H1 (cell line): ENCODE results near the gene HES1. TPM values are rescaled to one million over a fixed set of nuclear protein-coding genes. Genes with fewer than 3 reads are reported as not detected.

Experiments used
- CTCF ChIA-PET: fragments of 300-600 bp; sonication (Branson Sonifier 250); formaldehyde crosslinking; loops from one replicate; lab custom pipeline; 2021; ENCODE audit not compliant: partially characterized antibody; lab: Charles Lee
- POLR2A ChIA-PET: fragments of 300-600 bp; sonication (Branson Sonifier 250); formaldehyde crosslinking; loops from one replicate; lab custom pipeline; 2021; ENCODE audit warnings: inconsistent platforms; ENCODE audit not compliant: partially characterized antibody; lab: Charles Lee
- DNase-seq, 2 experiments: peaks; one replicate each; pipeline versions ENCODE4 v3.0.0 to v3.0.0-alpha.2; 2010 to 2022; ENCODE audit warnings: low spot score in 2 of 2, low read depth in 1 of 2, mixed read lengths in 1 of 2
- FAIRE-seq: peaks from 2 replicates; lab custom pipeline; 2011; peaks lifted over from hg19 to GRCh38; lab: Jason Lieb, UNC
- H2AFZ ChIP-seq: 2 replicates; pipeline ENCODE4 v1.8.1; 2012; ENCODE audit warnings: low read length, inconsistent platforms
- H2AK5ac ChIP-seq: 2 replicates; pipeline ENCODE4 v1.6.1; 2013; ENCODE audit warnings: low read depth, low read length
- H2BK120ac ChIP-seq: replicated peaks from 2 replicates; pipeline ENCODE3; 2013; ENCODE audit warnings: low read depth, low read length, inconsistent platforms
- H2BK12ac ChIP-seq: 2 replicates; pipeline ENCODE4 v1.6.1; 2013; ENCODE audit warnings: low read depth, low read length
- H2BK15ac ChIP-seq: 2 replicates; pipeline ENCODE4 v1.6.1; 2013; ENCODE audit warnings: low read length
- H2BK20ac ChIP-seq: 2 replicates; pipeline ENCODE4 v1.6.1; 2013; ENCODE audit warnings: low read length
- H2BK5ac ChIP-seq: 2 replicates; pipeline ENCODE4 v1.6.1; 2013; ENCODE audit warnings: low read depth, low read length
- H3K14ac ChIP-seq: 2 replicates; pipeline ENCODE4 v1.6.1; 2013; ENCODE audit warnings: inconsistent platforms; ENCODE audit not compliant: insufficient read length
- H3K18ac ChIP-seq: 2 replicates; pipeline ENCODE4 v1.6.1; 2013; ENCODE audit warnings: low read length; ENCODE audit errors: extremely low read depth
- H3K23ac ChIP-seq: 2 replicates; pipeline ENCODE4 v1.6.1; 2013; ENCODE audit warnings: inconsistent platforms; ENCODE audit not compliant: insufficient read length
- H3K23me2 ChIP-seq: 2 replicates; pipeline ENCODE4 v1.6.1; 2013; ENCODE audit warnings: low read depth, low read length
- H3K27ac ChIP-seq: 2 replicates; pipeline ENCODE4 v1.6.1; 2011; ENCODE audit warnings: low read depth, low read length, inconsistent platforms
- H3K27me3 ChIP-seq, 4 experiments: replicated peaks in 1 of 4; 1 replicate in 1 of 4; 2 replicates in 3 of 4; pipeline versions ENCODE4 v1.6.1 to v1.8.1; 2011 to 2013; ENCODE audit warnings: low read length in 3 of 4, mild to moderate bottlenecking in 3 of 4, inconsistent platforms in 2 of 4, mixed read lengths in 2 of 4, moderate library complexity in 1 of 4; ENCODE audit not compliant: control insufficient read depth in 3 of 4, insufficient read depth in 3 of 4; ENCODE audit errors: extremely low read depth in 1 of 4
- H3K36me3 ChIP-seq, 4 experiments: 2 replicates each; pipeline versions ENCODE4 v1.6.1 to v1.8.1; 2011 to 2013; ENCODE audit warnings: mild to moderate bottlenecking in 4 of 4, low read length in 3 of 4, moderate library complexity in 2 of 4, control low read depth in 1 of 4, inconsistent platforms in 1 of 4; ENCODE audit not compliant: insufficient read depth in 4 of 4, control insufficient read depth in 2 of 4
- H3K4ac ChIP-seq: replicated peaks from 2 replicates; pipeline ENCODE3; 2013; ENCODE audit warnings: low read length, low read depth, mixed read lengths, inconsistent platforms; ENCODE audit not compliant: insufficient read length
- H3K4me1 ChIP-seq, 4 experiments: replicated peaks in 1 of 4; 1 replicate in 1 of 4; 2 replicates in 3 of 4; pipeline versions ENCODE4 v1.6.1 to v1.8.1; 2011 to 2013; ENCODE audit warnings: low read length in 3 of 4, inconsistent platforms in 2 of 4, mixed read lengths in 1 of 4; ENCODE audit not compliant: insufficient read depth in 4 of 4, control insufficient read depth in 3 of 4
- H3K4me2 ChIP-seq, 2 experiments: 2 replicates each; pipeline versions ENCODE4 v1.6.1 to v1.8.1; 2011 to 2013; ENCODE audit warnings: low read depth in 2 of 2, low read length in 2 of 2, control low read depth in 1 of 2, inconsistent platforms in 1 of 2, mild to moderate bottlenecking in 1 of 2; ENCODE audit not compliant: insufficient read depth in 1 of 2
- H3K4me3 ChIP-seq, 4 experiments: fragments of 200-600, 300-600 bp in 1 of 4; sonication (generic), shearing (Covaris generic), sonication (Bioruptor Twin) in 1 of 4; 2 replicates each; pipeline versions ENCODE4 v1.5.1 to v1.8.1; 2011 to 2016; ENCODE audit warnings: low read length in 4 of 4, low read depth in 3 of 4, control low read depth in 2 of 4, inconsistent platforms in 2 of 4, mild to moderate bottlenecking in 2 of 4, mixed read lengths in 1 of 4, moderate library complexity in 1 of 4; ENCODE audit not compliant: insufficient read depth in 2 of 4; ENCODE audit errors: extremely low read depth in 1 of 4
- H3K56ac ChIP-seq: replicated peaks from 2 replicates; pipeline ENCODE3; 2013; ENCODE audit warnings: low read depth, mild to moderate bottlenecking, mixed read lengths, low read length, inconsistent platforms; ENCODE audit not compliant: insufficient read length
- H3K79me1 ChIP-seq: 2 replicates; pipeline ENCODE4 v1.6.1; 2013; ENCODE audit warnings: low read depth, low read length, control low read depth
- H3K79me2 ChIP-seq, 2 experiments: 2 replicates each; pipeline versions ENCODE4 v1.6.1 to v1.8.1; 2012 to 2013; ENCODE audit warnings: low read length in 2 of 2, mild to moderate bottlenecking in 2 of 2, inconsistent platforms in 1 of 2; ENCODE audit not compliant: insufficient read depth in 2 of 2, control insufficient read depth in 1 of 2
- H3K9ac ChIP-seq, 4 experiments: replicated peaks in 1 of 4; 1 replicate in 1 of 4; 2 replicates in 3 of 4; pipeline versions ENCODE4 v1.6.1 to v1.8.1; 2011 to 2013; ENCODE audit warnings: low read depth in 3 of 4, low read length in 3 of 4, control low read depth in 2 of 4, mild to moderate bottlenecking in 2 of 4, moderate library complexity in 2 of 4, inconsistent platforms in 1 of 4; ENCODE audit errors: extremely low read depth in 1 of 4
- H3K9me3 ChIP-seq, 2 experiments: 2 replicates each; pipeline versions ENCODE4 v1.6.1 to v1.8.1; 2012 to 2013; ENCODE audit warnings: mild to moderate bottlenecking in 2 of 2, moderate library complexity in 2 of 2, control low read depth in 1 of 2, inconsistent platforms in 1 of 2, low read depth in 1 of 2, low read length in 1 of 2, mixed read lengths in 1 of 2; ENCODE audit not compliant: insufficient read depth in 2 of 2
- H4K20me1 ChIP-seq, 2 experiments: replicated peaks in 1 of 2; 2 replicates each; pipeline versions ENCODE3 to v1.8.1; 2011 to 2013; ENCODE audit warnings: inconsistent platforms in 2 of 2, low read length in 2 of 2, mild to moderate bottlenecking in 1 of 2; ENCODE audit not compliant: insufficient read depth in 2 of 2, control insufficient read depth in 1 of 2
- H4K5ac ChIP-seq: 2 replicates; pipeline ENCODE4 v1.6.1; 2013; ENCODE audit warnings: low read length, low read depth, mixed read lengths, inconsistent platforms; ENCODE audit not compliant: insufficient read length
- H4K8ac ChIP-seq: 2 replicates; pipeline ENCODE4 v1.8.0; 2013; ENCODE audit warnings: mild to moderate bottlenecking, moderate library complexity, low read length, inconsistent platforms; ENCODE audit not compliant: insufficient read depth; ENCODE audit errors: extremely low read depth
- H4K91ac ChIP-seq: replicated peaks from 2 replicates; pipeline ENCODE3; 2013; ENCODE audit warnings: low read length, mixed read lengths, inconsistent platforms; ENCODE audit not compliant: insufficient read length
- BCL11A ChIP-seq, 2 experiments: IDR thresholded peaks; one replicate each; pipeline ENCODE4 v1.6.1; 2011; ENCODE audit warnings: low read depth in 2 of 2, low read length in 2 of 2, mild to moderate bottlenecking in 2 of 2
- CEBPB ChIP-seq: IDR thresholded peaks from 2 replicates; pipeline ENCODE4 v1.6.1; 2012; ENCODE audit warnings: low read depth, low read length
- GTF2F1 ChIP-seq: IDR thresholded peaks from 2 replicates; pipeline ENCODE4 v1.6.1; 2012; ENCODE audit warnings: low read depth, low read length, improper control_type of control experiment, borderline replicate concordance
- JUND ChIP-seq: IDR thresholded peaks from 2 replicates; pipeline ENCODE4 v1.6.1; 2011; ENCODE audit warnings: mild to moderate bottlenecking, improper control_type of control experiment, low read length
- KDM1A ChIP-seq: fragments of 200-600, 300-600 bp; sonication (generic); IDR thresholded peaks from 2 replicates; pipeline ENCODE4 v1.7.1; 2016; ENCODE audit warnings: mild to moderate bottlenecking, low read length, borderline replicate concordance
- MAFK ChIP-seq: IDR thresholded peaks from 2 replicates; pipeline ENCODE4 v1.6.1; 2012; ENCODE audit warnings: low read depth, mild to moderate bottlenecking, improper control_type of control experiment, low read length
- NRF1 ChIP-seq: IDR thresholded peaks from 2 replicates; pipeline ENCODE4 v1.6.1; 2011; ENCODE audit warnings: mild to moderate bottlenecking, low read depth, low read length, improper control_type of control experiment
- RNF2 ChIP-seq: fragments of 200-900, 300-1000 bp; sonication (generic); IDR thresholded peaks from 2 replicates; pipeline ENCODE4 v1.7.1; 2016; ENCODE audit warnings: borderline replicate concordance, low read depth, mild to moderate bottlenecking, antibody characterized with exemption, low read length; ENCODE audit not compliant: poor library complexity, severe bottlenecking; ENCODE audit errors: missing control alignments
- RXRA ChIP-seq: IDR thresholded peaks from 2 replicates; pipeline ENCODE4 v1.6.1; 2011; ENCODE audit warnings: low read depth, mild to moderate bottlenecking, low read length, moderate library complexity; ENCODE audit not compliant: insufficient read depth
- TAF7 ChIP-seq: optimal IDR thresholded peaks from 2 replicates; pipeline ENCODE3; 2011; ENCODE audit warnings: low read depth, mild to moderate bottlenecking, inconsistent platforms, low read length, moderate library complexity, borderline replicate concordance
- TBP ChIP-seq: IDR thresholded peaks from 2 replicates; pipeline ENCODE4 v1.6.1; 2011; ENCODE audit warnings: low read depth, low read length, improper control_type of control experiment
- ZNF274 ChIP-seq: IDR thresholded peaks from 2 replicates; pipeline ENCODE4 v1.7.0; 2012; ENCODE audit warnings: low read length, borderline replicate concordance; ENCODE audit errors: extremely low read depth
- WGBS, 2 experiments: shearing (Covaris generic) in 1 of 2; methylation state at CpG; one replicate each; pipeline versions ENCODE4 v1.1.6 to v1.1.7; 2013 to 2015; ENCODE audit warnings: low lambda C conversion rate in 2 of 2, mixed read lengths in 2 of 2, inconsistent platforms in 1 of 2, low coverage in 1 of 2, missing lambda C conversion rate in 1 of 2; ENCODE audit not compliant: insufficient replicate concordance in 2 of 2, insufficient coverage in 1 of 2, insufficient read length in 1 of 2; ENCODE audit errors: extremely low coverage in 1 of 2, missing lambda C conversion rate in 1 of 2; 5-methylcytosine and 5-hydroxymethylcytosine counted together
- polyA plus RNA-seq, 7 experiments: library from polyadenylated mRNA; depleted of rRNA in 3 of 7; stranded (reverse) in 5 of 7; unstranded in 2 of 7; fragments of >200 nt in 5 of 7; fragments of 200-250 nt in 2 of 7; gene quantifications; 1 replicate in 5 of 7; 2 replicates in 1 of 7; 4 replicates in 1 of 7; pipeline versions ENCODE4 v1.2.1 to v1.2.3, GENCODE V29; 2011 to 2013; ENCODE audit warnings: missing spikeins in 2 of 7, mixed read lengths in 2 of 7
- total RNA-seq: library from RNA; stranded (reverse); fragmentation: NEBNext Ultra II Directional; extraction: Animal tissue kit (Norgen Biotek cat#: 25700); gene quantifications from 2 replicates; pipeline ENCODE4 v1.2.1, GENCODE V29; 2021

Gene HES1
- total and polyA plus RNA-seq, 2 of the 8 experiments (the other 6 are each of a cell fraction or from before 2014, with no cell fraction given) = 7.9 to 12.9 TPM

GRCh38 chr3:194093842-194094241 lies 42.1 kb upstream of the HES1 start:
- DNase-seq (no peak), FAIRE-seq (no peak)
- ChIA-PET POLR2A (interaction anchor here (1.0 to 1.2 kb wide), 2 partner anchors 41 to 222 kb away, joined by 3 read pairs; no protein-coding TSS in a partner anchor), CTCF (no interaction called here)
- Histone ChIP-seq H3K36me3 (no peaks in the 10 kb centered on the region), H3K79me1 (no peaks in the 10 kb centered on the region), H2BK12ac (no peak overlapping the region), H3K56ac (no peak overlapping the region), H3K23ac (no peak overlapping the region), H2BK20ac (no peak overlapping the region), H3K27me3 (no peaks in the 10 kb centered on the region), H2BK5ac (no peak overlapping the region), H3K18ac (peak overlapping the region; percentile 19), H4K8ac (no peak overlapping the region; the same call in 1 of the 2 replicates), H3K9ac (no peak overlapping the region), H3K27ac (no peak overlapping the region), H2AK5ac (no peak overlapping the region), H3K4me3 (no peak overlapping the region), H3K79me2 (no peaks in the 10 kb centered on the region), H4K91ac (peak overlapping the region; percentile 56), H3K9me3 (no peaks in the 10 kb centered on the region), H3K23me2 (no peaks in the 10 kb centered on the region), H4K5ac (no peak overlapping the region), H3K4me1 (peaks cover 0 to 18% (median 4%) of the 10 kb centered on the region in 4 experiments; a peak in 6 of 7 replicates), H3K14ac (no peak overlapping the region), H3K4me2 (no peak overlapping the region), H2AFZ (no peak overlapping the region), H4K20me1 (no peaks in the 10 kb centered on the region), H3K4ac (no peak overlapping the region), H2BK120ac (no peak overlapping the region), H2BK15ac (no peak overlapping the region)
- 86% methylated on average over 8 of the region's 8 CpGs; no CpG with 5 or more reads in 1 of the 2 experiments for WGBS, 2 experiments
- no peak for TF ChIP-seq ZNF274
- no peak for TF ChIP-seq TAF7
- no peak for TF ChIP-seq TBP
- TF ChIP-seq BCL11A (IDR thresholded peaks at IDR 0.05; ENCODE audit: low read depth in 2 of 2, low read length in 2 of 2) = no peak
- no peak for TF ChIP-seq KDM1A
- TF ChIP-seq RXRA = no peak
- no peak for TF ChIP-seq JUND
- no peak for TF ChIP-seq NRF1
- TF ChIP-seq MAFK = no peak
- TF ChIP-seq GTF2F1 = no peak
- no peak for TF ChIP-seq RNF2
- TF ChIP-seq CEBPB = no peak
